Heart left ventricle (tissue), 16 donors: Measurements from ENCODE around the gene WSCD2. TPM values are rescaled to one million over a fixed set of nuclear protein-coding genes. Genes with fewer than 3 reads are reported as not detected.

ENCODE experiments used
- ATAC-seq, 4 donors: fragments of 200-7000 bp; cut with Tn5 transposase; one replicate each; pipeline ENCODE4 v1.9.1; 2020 to 2022; ENCODE audit warnings: moderate library complexity in 4 of 4, mild to moderate bottlenecking in 3 of 4, moderate number of reproducible peaks in 1 of 4
- DNase-seq, 5 donors: peaks; one replicate each; pipeline ENCODE4 v3.0.0-alpha.2; 2020
- H3K27ac ChIP-seq, 12 donors: fragments of 200-600 bp; sonication (generic) in 4 of 12; one replicate each; pipeline versions ENCODE4 v1.5.0 to v1.8.0; 2016 to 2022; ENCODE audit warnings: mild to moderate bottlenecking in 2 of 12
- H3K27me3 ChIP-seq, 9 donors: fragments of 200-600 bp; sonication (generic) in 2 of 9; one replicate each; pipeline versions ENCODE4 v1.5.1 to v1.8.0; 2016 to 2022; ENCODE audit warnings: mild to moderate bottlenecking in 3 of 9
- H3K36me3 ChIP-seq, 9 donors: fragments of 200-600 bp; sonication (generic) in 2 of 9; one replicate each; pipeline versions ENCODE4 v1.5.0 to v1.8.0; 2018 to 2022; ENCODE audit warnings: mild to moderate bottlenecking in 2 of 9
- H3K4me1 ChIP-seq, 12 donors: fragments of 200-600 bp; sonication (generic) in 4 of 12; one replicate each; pipeline versions ENCODE4 v1.5.0 to v1.8.0; 2016 to 2022; ENCODE audit warnings: mild to moderate bottlenecking in 3 of 12
- H3K4me3 ChIP-seq, 12 donors: fragments of 200-600 bp; sonication (generic) in 4 of 12; one replicate each; pipeline versions ENCODE4 v1.5.0 to v1.8.0; 2017 to 2022; ENCODE audit warnings: mild to moderate bottlenecking in 9 of 12, moderate library complexity in 4 of 12
- H3K9me3 ChIP-seq, 12 donors: fragments of 200-600 bp; sonication (generic) in 4 of 12; one replicate each; pipeline versions ENCODE4 v1.5.0 to v1.8.0; 2016 to 2022; ENCODE audit warnings: mild to moderate bottlenecking in 1 of 12
- POLR2A ChIP-seq, 2 donors: fragments of 450-650 bp; IDR thresholded peaks; one replicate each; pipeline ENCODE4 v1.6.1; 2017; ENCODE audit warnings: antibody characterized with exemption in 2 of 2, mild to moderate bottlenecking in 2 of 2, moderate library complexity in 2 of 2
- WGBS, 4 donors: extraction: QIAGEN DNeasy Blood & Tissue Kit in 2 of 4; methylation state at CpG; one replicate each; pipeline versions ENCODE4 v1.1.5 to v1.1.7; 2013 to 2018; 5-methylcytosine and 5-hydroxymethylcytosine counted together
- intact Hi-C, 10 donors: fragments of 100-400 bp; cut with DNase I; formaldehyde crosslinking; loops; one replicate each; pipeline versions ENCODE4 v1.11.1 to v1.14.2; 2022
- polyA plus RNA-seq, 2 donors: library from polyadenylated mRNA; stranded (reverse); fragments of 200-250 nt; gene quantifications; one replicate each; pipeline ENCODE4 v1.2.3, GENCODE V29; 2013
- total RNA-seq, 9 donors: library from RNA; depleted of rRNA in 2 of 9; stranded (reverse); fragments of >200 nt in 2 of 9; fragmentation: NEBNext Ultra II Directional in 3 of 9; extraction: Animal tissue kit (Norgen Biotek cat#: 25700) in 3 of 9; gene quantifications; one replicate each; pipeline versions ENCODE4 v1.1.0 to v1.2.4, GENCODE V29; 2016 to 2023
- TF ChIP-seq, protein P1 (sequence below), 12 donors: fragments of 200-600 bp; sonication (generic) in 4 of 12; IDR thresholded peaks; one replicate each; pipeline versions ENCODE4 v1.5.0 to v1.8.0; 2018 to 2022; ENCODE audit warnings: antibody characterized with exemption in 12 of 12, mild to moderate bottlenecking in 5 of 12
- donor health status: ischemic (EF 13 %, LVEDD 7.1; RV severe dilation, severe dysfunction).
- donor health status: healthy with polysubstance abuse.
- donor health status: DM: no; HTN: yes; CAD: no.
- donor health status: DM: no; HTN: no; CAD: no.
- donor health status: ischemic (EF 25% LVEDD 6.9; RV normal size, moderate dysfunction).
- donor health status: ischemic (EF 25% LVEDD 5.7; RV mildly dilated, moderate dysfunction).
- donor health status: healthy.
- donor health status: DM: yes; HTN: yes; CAD: no.
- donor health status: ischemic (EF 35%, LVEDD 5.7; RV mildly dilated, moderate dysfunction).
- donor health status: nonischemic (EF 11% LVEDD 7.7; RV severe dilation, severe dysfunction).
- donor health status: DM: yes; HTN: yes; CAD: no.
- donor health status: PGD.
- donor health status: ischemic (EF 29% LVEDD 5.4; RV normal size, mild dysfunction).
- donor health status: nonischemic (EF 23%, LVEDD 6.1; RV moderate dilation, normal function).

WSCD2 gene
- total and polyA plus RNA-seq, 11 donors: 0.07 to 2.5 (median 0.49) TPM; not detected in 3

DNA sequence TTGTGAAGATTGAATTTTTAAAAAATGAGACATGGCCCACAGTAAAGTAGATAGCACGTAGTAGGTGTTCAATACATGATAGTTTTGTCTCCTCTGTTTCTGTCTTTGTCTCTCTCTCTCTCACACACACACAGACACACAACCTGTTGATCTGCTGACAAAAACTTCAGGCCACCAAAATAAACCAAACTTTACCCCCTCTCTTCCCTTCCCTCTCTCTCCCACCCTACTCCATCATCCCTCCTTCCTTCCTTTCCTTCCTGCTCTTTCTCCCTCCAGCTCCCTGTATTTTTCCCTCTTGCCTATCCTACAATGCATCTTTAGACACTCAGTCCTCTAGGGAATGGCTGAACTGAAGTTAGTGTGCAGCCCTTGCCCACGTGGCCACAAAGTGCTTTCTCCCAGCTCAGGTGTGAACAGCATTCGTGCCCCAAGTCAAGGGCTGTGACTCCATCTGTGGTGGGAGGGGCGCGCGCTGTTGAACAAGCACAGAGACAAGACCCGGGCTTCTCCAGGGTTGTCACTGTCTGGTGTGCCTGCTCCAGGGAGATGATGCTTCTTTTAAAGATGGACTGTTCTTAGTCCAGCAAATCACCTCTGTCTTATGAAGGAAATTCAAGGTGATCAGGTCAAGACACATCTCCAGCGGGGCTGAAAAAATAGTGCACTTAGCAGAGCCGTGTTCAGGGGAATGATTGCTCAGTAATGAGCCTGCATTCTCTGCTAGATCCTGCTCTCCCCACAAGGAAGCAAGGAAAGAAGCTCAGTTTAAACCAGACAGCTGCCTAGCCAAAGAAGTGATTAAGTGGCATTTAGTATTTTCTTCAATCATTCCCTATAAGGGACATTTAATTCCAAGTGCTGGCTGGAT, 75.3 kb downstream of the WSCD2 start:
- peaks cover 0 to 8% (median 0%) of the 10 kb centered on the region in 9 donors for H3K27me3 ChIP-seq
- TF ChIP-seq, protein P1, sequence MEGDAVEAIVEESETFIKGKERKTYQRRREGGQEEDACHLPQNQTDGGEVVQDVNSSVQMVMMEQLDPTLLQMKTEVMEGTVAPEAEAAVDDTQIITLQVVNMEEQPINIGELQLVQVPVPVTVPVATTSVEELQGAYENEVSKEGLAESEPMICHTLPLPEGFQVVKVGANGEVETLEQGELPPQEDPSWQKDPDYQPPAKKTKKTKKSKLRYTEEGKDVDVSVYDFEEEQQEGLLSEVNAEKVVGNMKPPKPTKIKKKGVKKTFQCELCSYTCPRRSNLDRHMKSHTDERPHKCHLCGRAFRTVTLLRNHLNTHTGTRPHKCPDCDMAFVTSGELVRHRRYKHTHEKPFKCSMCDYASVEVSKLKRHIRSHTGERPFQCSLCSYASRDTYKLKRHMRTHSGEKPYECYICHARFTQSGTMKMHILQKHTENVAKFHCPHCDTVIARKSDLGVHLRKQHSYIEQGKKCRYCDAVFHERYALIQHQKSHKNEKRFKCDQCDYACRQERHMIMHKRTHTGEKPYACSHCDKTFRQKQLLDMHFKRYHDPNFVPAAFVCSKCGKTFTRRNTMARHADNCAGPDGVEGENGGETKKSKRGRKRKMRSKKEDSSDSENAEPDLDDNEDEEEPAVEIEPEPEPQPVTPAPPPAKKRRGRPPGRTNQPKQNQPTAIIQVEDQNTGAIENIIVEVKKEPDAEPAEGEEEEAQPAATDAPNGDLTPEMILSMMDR (IDR thresholded peaks at IDR 0.05): no peak
- TF ChIP-seq POLR2A (IDR thresholded peaks at IDR 0.05): no peak
- DNase-seq (no peak), ATAC-seq (no peak)
- no peaks in the 10 kb centered on the region for H3K36me3 ChIP-seq
- no peak overlapping the region for H3K4me3 ChIP-seq
- WGBS, 4 donors: 74 to 82% (median 77%) methylated on average over 9 of the region's 9 CpGs
- H3K27ac ChIP-seq: no peak overlapping the region
- no peaks in the 10 kb centered on the region for H3K4me1 ChIP-seq
- intact Hi-C loops: no loop called here
- H3K9me3 ChIP-seq: peaks cover 0 to 12% (median 7%) of the 10 kb centered on the region in 12 donors

DNA sequence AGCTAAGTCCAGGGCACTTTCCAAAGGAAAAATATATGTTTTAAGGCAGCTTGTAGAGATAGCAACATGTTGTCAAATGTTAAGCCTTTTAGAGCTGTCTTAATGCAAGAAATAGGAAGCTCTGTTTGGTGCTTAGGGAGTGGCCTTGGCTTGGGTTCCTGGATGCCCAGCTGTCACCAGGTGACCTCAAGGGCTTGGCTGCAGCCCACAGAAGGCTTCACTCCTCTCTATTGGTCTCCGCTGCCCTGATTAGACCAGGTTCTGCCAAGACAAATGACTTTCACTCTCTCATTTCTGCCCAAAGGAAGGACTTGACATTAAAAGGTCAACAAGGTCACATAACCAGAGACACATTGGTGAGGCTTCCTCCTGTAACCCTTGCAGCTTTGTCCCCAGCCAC, 76.8 kb downstream of the WSCD2 start:
- ATAC-seq (no peak), DNase-seq (no peak)
- Histone ChIP-seq H3K4me1 (no peaks in the 10 kb centered on the region), H3K27me3 (peaks cover 0 to 13% (median 0%) of the 10 kb centered on the region in 9 donors), H3K4me3 (no peak overlapping the region), H3K9me3 (peaks cover 0 to 12% (median 7%) of the 10 kb centered on the region in 12 donors), H3K27ac (no peak overlapping the region), H3K36me3 (no peaks in the 10 kb centered on the region)
- WGBS, 4 donors: 63 to 76% (median 72%) methylated on average over 1 of the region's 1 CpG
- intact Hi-C loops: no loop called here
- TF ChIP-seq, protein P1 (IDR thresholded peaks at IDR 0.05): no peak
- no peak for TF ChIP-seq POLR2A (IDR thresholded peaks at IDR 0.05)

DNA sequence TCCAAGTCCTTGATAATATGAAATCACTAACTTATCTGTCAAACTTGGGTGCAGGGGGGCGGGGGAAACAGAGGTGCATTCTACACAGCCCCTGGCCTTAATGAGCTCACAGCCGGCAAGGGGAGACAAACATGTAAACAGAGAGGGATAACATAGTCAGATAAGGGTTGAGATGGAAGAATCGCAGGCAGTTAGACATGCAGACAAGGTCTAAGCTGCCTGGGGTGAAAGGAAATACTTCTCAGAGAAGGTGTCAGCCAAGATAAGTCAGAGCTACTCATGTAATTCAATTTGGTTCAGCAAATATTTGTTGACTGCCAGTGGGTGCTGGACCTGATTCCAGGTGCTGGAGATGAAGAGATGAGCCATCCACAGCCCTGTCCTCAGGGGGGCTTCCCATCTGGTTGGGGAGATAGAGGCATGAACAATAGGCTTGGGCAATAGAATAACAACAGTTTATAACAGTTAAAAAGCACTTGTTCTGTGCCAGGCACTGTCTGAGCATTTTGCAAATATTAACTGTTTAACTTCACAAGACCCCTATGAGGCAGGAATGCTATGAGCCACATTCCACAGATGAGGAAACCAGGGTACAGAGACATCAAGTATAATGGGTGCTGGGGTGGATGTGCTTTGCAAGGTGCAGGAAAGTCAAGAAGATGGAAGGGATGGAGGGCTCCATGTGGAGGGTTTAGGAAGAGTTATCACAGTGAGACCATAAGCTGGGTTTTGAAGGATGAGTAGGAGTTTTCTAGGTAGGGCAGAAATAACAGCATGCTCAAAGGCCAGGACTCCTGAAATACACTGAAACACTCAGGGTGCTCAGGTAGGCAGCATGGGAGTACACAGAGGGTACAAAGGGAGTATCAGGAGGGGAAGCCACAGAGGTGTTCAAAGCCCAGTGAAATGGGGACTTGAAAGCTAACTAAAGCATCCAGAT, 79.0 kb downstream of the WSCD2 start:
- intact Hi-C loops: no loop called here
- Histone ChIP-seq H3K27me3 (peaks cover 0 to 17% (median 0%) of the 10 kb centered on the region in 9 donors), H3K4me3 (no peak overlapping the region), H3K27ac (no peak overlapping the region), H3K9me3 (peaks cover 0 to 9% (median 5%) of the 10 kb centered on the region in 12 donors), H3K36me3 (no peaks in the 10 kb centered on the region), H3K4me1 (no peaks in the 10 kb centered on the region)
- TF ChIP-seq POLR2A (IDR thresholded peaks at IDR 0.05): no peak
- TF ChIP-seq, protein P1 (IDR thresholded peaks at IDR 0.05): no peak
- ATAC-seq (no peak), DNase-seq (no peak)
- 14 to 19% (median 16%) methylated on average over 3 of the region's 3 CpGs for WGBS, 4 donors

DNA sequence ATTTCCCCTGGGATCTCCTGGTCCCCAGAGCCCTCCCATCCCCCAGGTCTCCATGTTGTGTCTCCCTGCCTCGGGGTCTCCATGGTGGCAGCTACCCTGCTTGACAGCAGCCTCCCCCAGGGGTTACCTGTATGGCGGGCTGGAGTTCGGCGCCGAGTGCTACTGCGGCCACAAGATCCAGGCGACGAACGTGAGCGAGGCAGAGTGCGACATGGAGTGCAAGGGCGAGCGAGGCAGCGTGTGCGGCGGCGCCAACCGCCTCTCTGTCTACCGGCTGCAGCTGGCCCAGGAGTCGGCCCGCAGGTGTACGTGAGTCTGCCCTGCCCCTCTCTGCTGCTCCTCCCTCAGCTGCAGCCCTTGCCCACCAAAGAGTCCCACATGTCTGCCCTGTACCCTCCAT, 80.9 kb downstream of the WSCD2 start:
- ATAC-seq (peak in 1 of 4 donors; percentile 20), DNase-seq (no peak)
- WGBS, 4 donors: 87 to 93% (median 90%) methylated on average over 22 of the region's 22 CpGs
- H3K4me3 ChIP-seq: no peak overlapping the region
- H3K27ac ChIP-seq: no peak overlapping the region
- TF ChIP-seq, protein P1 (IDR thresholded peaks at IDR 0.05): no peak
- TF ChIP-seq POLR2A (IDR thresholded peaks at IDR 0.05): no peak
- no peaks in the 10 kb centered on the region for H3K4me1 ChIP-seq
- peaks cover 0 to 26% (median 0%) of the 10 kb centered on the region in 9 donors for H3K27me3 ChIP-seq
- no peaks in the 10 kb centered on the region for H3K9me3 ChIP-seq
- intact Hi-C loops: no loop called here
- H3K36me3 ChIP-seq: no peaks in the 10 kb centered on the region
